ENCODE results near the gene CLPX.
"Not testable (repeated sequence)": the region's sequence is repeated elsewhere in the genome, so short reads cannot be mapped to it uniquely, and the experiment has no call there.

Gene CLPX

DNA sequence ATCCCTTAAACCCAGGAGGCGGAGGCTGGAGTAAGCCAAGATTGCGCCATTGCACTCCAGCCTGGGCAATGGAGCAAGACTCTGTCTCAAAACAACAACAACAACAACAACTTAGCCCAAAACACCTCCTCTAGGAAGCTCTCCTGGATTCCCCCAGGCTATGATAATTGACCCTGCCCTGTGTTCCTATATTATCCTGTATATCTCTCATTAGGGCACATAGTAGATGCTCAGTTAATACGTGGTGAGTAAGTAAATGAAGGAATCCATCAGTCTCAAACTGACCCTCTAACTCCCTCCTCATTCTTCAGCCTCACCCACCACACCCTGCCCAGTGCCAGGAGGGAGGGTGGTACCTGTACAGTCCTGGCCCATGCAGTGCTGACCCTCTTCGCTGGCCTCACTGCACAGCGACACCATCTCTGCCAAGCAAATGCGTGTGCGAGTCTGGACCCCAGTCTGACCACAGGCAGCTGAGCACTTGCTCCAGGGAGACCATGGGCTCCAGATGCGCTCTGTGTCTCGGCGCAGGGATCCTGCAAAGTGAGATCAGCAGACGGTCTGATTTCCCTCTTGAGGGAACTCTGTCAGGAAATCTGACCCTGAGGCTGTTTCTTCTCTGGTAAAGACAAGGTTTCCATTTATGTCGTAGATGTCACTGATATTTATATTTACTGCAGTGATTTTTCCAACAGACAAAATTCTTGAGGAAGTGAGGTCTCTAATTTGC, 20.0 kb upstream of the CLPX start:
- no peak for DNase-seq

DNA sequence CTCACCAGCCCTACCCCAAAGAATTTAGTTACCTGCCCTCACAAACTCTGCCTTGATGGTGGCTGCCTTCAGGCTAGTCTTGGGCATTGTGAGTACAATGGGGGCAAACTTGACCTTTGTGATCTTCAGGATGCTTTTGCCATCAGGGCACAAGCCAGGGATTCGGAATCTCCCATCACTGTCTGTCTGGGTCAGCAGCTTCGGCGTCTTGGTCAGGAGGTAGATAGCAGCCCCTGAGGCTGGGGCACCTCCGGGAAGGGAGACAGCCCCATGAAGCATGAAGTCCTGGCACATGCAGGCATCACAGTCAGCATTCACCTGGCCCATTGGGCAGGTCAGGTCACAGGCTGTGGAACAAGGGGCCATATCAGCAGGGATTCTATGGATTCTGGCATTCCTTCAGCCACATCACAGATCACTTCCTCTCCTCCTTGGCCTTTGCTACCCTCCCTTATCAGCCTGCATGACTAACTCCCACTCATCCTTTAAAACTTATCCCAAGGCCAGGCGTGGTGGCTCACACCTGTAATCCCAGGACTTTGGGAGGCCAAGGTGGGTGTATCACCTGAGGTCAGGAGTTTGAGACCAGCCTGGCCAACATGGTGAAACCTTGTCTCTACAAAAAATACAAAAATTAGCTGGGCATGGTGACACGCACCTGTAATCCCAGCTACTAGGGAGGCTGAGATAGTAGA, 19.2 kb upstream of the CLPX start:
- no peak for DNase-seq

DNA sequence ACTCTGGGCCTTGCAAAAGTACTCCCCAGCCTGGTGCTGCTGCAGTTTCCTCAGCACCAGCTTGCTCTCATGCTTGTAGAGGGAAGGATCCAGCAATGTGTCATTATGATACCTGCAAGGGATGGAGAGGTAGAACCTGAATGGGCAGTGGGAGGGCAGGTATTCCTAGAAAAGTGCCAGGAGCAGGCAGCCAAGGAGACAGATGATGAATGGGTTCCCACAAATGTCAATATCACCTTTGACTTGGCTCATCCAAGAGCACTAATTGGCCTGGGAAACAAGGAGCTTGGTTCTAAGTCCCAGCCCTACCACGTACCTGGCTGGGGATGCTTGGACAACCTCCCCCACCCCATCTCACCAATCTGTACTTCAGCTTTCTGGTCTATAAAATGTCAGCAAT, 16.8 kb upstream of the CLPX start:
- DNase-seq: no peak

DNA sequence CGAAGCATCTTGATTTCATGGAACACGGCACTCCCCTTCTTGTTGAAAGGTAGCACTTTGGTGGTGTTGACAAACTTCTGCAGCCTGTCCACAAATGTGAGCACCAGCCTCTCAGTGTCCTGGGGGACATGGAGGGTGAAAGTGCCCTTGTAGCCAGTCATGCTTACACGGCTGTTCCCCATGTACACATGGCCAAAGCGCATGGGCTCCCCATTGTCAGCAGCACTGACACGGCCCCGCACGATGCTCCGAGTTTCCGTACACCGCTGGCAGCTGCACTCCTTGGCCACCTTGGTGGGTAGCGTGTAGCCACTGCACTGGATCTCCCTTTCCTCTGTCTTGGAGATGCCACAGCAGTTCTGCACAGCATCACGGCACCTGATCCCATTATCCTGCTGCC, 13.4 kb upstream of the CLPX start:
- DNase-seq: no peak

- no peak for DNase-seq
Observed at GRCh38 chr15:65197337-65197645, 12.1 kb upstream of the CLPX start.

GRCh38 chr15:65196637-65197336, 11.6 kb upstream of the CLPX start:
- DNase-seq: no peak

DNA sequence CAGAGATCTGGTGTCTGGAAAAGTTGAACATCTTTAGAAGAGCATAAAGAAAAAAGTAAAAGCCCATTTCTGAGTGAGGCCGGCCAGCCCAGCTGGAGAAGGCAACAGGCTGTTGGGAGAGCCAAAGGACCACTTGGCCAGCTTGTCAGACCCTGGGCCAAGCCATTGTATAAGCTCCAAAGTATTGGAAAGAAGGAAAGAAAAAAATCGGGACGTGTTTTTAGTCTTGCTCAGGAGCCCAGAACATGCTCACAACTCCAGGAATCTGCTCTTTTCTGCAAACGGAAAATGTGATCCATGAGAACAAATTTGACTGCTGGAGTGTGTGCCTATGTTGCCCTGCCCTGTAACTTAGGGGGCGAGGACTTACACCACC, 10.4 kb upstream of the CLPX start:
- DNase-seq: no peak

GRCh38 chr15:65194826-65195547, 9.8 kb upstream of the CLPX start:
- no peak for DNase-seq

- DNase-seq: no peak
Observed at GRCh38 chr15:65192016-65192415, 6.9 kb upstream of the CLPX start.

- DNase-seq: no peak
Observed at GRCh38 chr15:65189102-65189740, 4.1 kb upstream of the CLPX start.

DNA sequence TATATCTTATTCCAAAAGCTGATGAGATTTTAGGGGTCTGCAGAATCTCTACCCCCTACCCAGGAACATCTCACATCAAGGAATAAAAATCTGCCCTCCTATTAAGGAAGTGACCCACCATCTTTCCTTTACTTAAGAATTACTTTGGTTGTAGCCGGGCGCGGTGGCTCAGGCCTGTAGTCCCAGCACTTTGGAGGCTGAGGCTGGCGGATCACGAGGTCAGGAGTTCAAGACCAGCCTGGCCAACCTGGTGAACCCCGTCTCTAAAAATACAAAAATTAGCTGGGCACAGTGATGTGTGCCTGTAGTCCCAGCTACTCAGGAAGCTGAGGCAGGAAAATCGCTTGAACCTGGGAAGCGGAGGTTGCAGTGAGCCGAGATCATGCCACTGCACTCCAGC, 3.3 kb upstream of the CLPX start:
- DNase-seq: not testable (repeated sequence)

- DNase-seq: no peak
Observed at GRCh38 chr15:65184305-65184867, 756 bp downstream of the CLPX start.

GRCh38 chr15:65183865-65184159, 1.3 kb downstream of the CLPX start:
- DNase-seq: no peak

GRCh38 chr15:65182538-65182937, 2.6 kb downstream of the CLPX start:
- no peak for DNase-seq

DNA sequence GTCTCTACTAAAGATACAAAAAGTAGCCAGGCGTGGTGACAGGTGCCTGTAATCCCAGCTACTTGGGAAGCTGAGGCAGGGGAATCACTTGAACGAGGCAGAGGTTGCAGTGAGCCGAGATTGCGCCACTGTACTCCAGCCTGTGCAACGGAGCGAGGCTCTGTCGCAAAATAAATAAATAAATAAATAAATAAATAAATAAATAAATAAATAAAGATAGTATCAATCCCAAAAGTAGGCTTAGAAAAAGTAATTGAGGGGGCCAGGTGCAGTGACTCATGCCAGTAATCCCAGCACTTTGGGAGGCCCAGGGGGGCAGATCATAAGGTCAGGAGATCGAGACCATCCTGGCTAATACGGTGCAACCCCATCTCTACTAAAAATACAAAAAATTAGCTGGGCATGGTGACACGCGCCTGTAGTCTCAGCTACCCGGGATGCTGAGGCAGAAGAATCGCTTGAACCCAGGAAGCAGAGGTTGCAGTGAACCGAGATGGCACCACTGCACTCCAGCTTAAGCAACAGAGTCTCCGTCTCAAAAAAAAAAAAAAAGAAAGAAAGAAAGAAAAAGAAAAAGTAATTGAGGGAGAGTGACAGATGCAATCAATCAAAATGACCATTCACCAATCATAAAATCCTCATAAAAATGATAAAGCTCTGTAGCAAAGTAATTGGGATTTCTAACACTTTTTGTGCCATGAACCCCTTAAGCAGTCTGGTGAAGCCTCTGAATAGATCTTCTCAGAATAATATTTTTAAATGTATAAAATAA, 3.4 kb downstream of the CLPX start:
- DNase-seq: not testable (repeated sequence)

DNA sequence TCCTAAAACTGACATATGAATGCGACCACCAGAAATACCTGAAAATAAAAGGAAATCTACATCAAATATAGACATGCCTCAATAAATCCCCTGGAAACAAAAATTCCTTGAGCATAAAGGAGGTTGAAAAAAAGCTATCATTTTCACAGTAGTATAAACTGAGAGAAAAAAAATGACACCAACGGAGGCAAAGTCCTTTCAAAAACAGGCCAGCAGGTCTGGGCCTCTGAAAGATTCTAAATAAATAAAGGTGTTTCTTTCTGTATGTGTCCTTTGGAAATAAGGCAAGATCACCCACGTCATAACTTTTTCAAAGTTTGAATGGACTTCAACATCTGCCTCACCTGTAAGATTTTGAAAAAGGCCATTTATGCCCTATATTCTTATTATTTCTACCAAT, 5.0 kb downstream of the CLPX start:
- DNase-seq: no peak

DNA sequence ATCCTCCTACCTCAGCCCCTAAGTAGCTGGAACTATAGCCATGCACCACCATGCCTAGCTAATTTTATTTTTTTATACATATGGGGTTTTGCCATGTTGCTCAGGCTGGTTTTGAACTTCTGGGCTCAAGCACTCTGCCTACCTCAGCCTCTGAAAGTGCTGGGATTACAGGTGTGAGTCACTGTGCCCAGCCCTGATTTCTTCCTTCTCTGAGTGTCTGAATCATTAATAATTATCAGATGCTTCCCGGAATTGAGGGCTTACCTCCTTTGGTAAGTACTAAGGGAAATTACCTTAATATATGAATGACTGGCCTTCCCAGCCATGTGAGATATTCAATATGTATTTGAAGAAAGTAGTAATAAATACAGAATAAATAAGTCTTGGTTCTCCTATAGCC, 7.2 kb downstream of the CLPX start:
- DNase-seq: no peak

GRCh38 chr15:65176056-65176455, 9.1 kb downstream of the CLPX start:
- DNase-seq: no peak

DNA sequence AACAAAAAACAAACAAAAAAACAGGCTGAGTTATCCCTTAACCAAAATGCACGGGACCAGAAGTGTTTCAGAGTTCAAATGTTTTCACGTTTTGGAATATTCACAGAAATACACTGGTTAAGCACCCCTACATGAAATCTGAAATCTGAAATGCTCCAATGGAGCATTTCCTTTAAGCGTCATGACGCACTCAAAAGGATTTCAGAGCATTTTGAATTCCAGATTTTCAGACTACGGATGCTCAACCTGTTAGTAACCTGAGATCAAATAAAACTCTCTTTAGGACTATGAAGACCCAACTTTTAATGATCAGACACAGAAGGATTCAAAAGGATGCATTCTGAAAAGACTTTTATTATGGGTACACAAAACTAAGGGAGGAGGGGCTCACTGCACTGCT, 9.6 kb downstream of the CLPX start:
- DNase-seq: no peak

DNA sequence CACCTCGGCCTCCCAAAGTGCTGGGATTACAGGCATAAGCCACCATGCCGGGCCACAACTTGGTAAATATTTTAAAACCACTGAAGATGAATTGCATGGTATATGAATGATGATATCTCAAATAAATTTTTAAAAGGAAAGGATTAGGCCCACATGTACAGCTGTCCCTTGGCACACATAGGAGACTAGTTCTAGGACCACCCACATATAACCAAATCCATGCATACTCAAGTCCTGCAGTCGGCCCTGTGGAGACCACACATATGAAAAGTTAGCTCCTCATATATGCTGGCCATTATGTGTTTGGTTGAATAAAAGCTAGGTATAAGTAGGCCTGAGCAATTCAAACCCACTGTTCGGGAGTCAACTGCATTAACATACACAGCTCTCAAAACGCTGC, 10.6 kb downstream of the CLPX start:
- DNase-seq: no peak

GRCh38 chr15:65172531-65172930, 12.6 kb downstream of the CLPX start:
- no peak for DNase-seq

DNA sequence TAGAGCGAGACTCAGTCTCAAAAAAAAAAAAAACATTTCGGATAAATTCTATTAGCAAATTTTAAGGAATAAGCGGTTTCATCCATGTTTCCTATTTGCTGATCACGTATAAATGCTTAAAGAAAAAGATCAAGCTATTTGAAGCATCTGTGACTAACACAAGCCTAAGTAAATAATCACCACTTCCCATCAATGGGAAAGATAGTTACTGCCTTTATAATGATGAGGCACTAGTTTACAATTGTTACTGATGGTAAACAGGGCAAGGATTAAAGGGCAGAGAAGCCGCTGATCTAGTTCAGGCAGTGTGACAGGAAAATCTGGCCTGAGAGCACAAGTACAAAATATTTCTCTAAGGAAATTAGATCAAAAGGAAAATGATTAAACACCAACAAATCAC, 13.7 kb downstream of the CLPX start:
- DNase-seq: no peak
